ENCODE measurements around the gene PAPPA. TPM values are rescaled to one million over a fixed set of nuclear protein-coding genes. Genes with fewer than 3 reads are reported as not detected.
A peak's percentile ranks its signal among the peaks of the same experiment; 100 is the strongest.

Gene PAPPA
- total RNA-seq, 4 donors from 2014 or later, result 9.6 to 35.3 (median 14.9) TPM

GRCh38 chr9:116193636-116194035, 40.0 kb downstream of the PAPPA start:
- TF ChIP-seq CTCF (IDR thresholded peaks at IDR 0.05), result no peak
- ATAC-seq (ENCODE audit: low FRiP score) (no peak), DNase-seq (ENCODE audit: low spot score) (no peak)

GRCh38 chr9:116196806-116197205, 43.2 kb downstream of the PAPPA start:
- no peak for TF ChIP-seq CTCF (IDR thresholded peaks at IDR 0.05)
- DNase-seq (ENCODE audit: low spot score), result no peak
- no peak for ATAC-seq (ENCODE audit: low FRiP score)

GRCh38 chr9:116198344-116198743, 44.8 kb downstream of the PAPPA start:
- ATAC-seq (ENCODE audit: low FRiP score) (no peak), DNase-seq (ENCODE audit: low spot score) (no peak)
- no peak for TF ChIP-seq CTCF (IDR thresholded peaks at IDR 0.05)

GRCh38 chr9:116202219-116202912, 48.8 kb downstream of the PAPPA start:
- no peak for TF ChIP-seq CTCF (IDR thresholded peaks at IDR 0.05)
- DNase-seq (ENCODE audit: low spot score) (no peak), ATAC-seq (ENCODE audit: low FRiP score) (peak; percentile 54)

- DNase-seq (ENCODE audit: low spot score) (no peak), ATAC-seq (ENCODE audit: low FRiP score) (no peak)
These were observed 50.8 kb downstream of the PAPPA start for GRCh38 chr9:116204252-116204882.

GRCh38 chr9:116207371-116208111, 54.0 kb downstream of the PAPPA start:
- ATAC-seq (ENCODE audit: low FRiP score), result no peak
- no peak for DNase-seq (ENCODE audit: low spot score)
- no peak for TF ChIP-seq CTCF (IDR thresholded peaks at IDR 0.05)

More at GRCh38 chr9:116204252-116204882, 50.8 kb downstream of the PAPPA start:
- no peak for TF ChIP-seq CTCF (IDR thresholded peaks at IDR 0.05)

Data from omental fat pad (tissue), 4 donors.